Endodermal cell (in vitro differentiated cells): ENCODE data around the gene JAML. TPM values are rescaled to one million over a fixed set of nuclear protein-coding genes. Genes with fewer than 3 reads are reported as not detected.

Experiments
- DNase-seq: peaks from one replicate; pipeline ENCODE4 v3.0.0-alpha.2; 2017
- H3K27ac ChIP-seq: 2 replicates; pipeline ENCODE4 v1.5.1; 2013; ENCODE audit warnings: mild to moderate bottlenecking, low read depth, low read length, moderate library complexity
- H3K27me3 ChIP-seq: 2 replicates; pipeline ENCODE4 v1.6.1; 2013; ENCODE audit warnings: mild to moderate bottlenecking, low read length, moderate library complexity; ENCODE audit not compliant: insufficient read depth, control insufficient read depth, poor library complexity, severe bottlenecking
- H3K36me3 ChIP-seq: 2 replicates; pipeline ENCODE4 v1.7.0; 2013; ENCODE audit warnings: mild to moderate bottlenecking, low read length, moderate library complexity; ENCODE audit not compliant: control insufficient read depth, insufficient read depth
- H3K4me1 ChIP-seq: one replicate; pipeline ENCODE4 v1.7.0; 2013; ENCODE audit warnings: low read length; ENCODE audit not compliant: control insufficient read depth, insufficient read depth
- H3K4me3 ChIP-seq: 2 replicates; pipeline ENCODE4 v1.5.1; 2013; ENCODE audit warnings: mild to moderate bottlenecking, low read length, moderate library complexity
- H3K9ac ChIP-seq: 2 replicates; pipeline ENCODE4 v1.6.1; 2013; ENCODE audit warnings: mild to moderate bottlenecking, low read length, moderate library complexity; ENCODE audit not compliant: poor library complexity, severe bottlenecking; ENCODE audit errors: extremely low read depth
- H3K9me3 ChIP-seq: 2 replicates; pipeline ENCODE4 v1.6.1; 2013; ENCODE audit warnings: mild to moderate bottlenecking, low read length, moderate library complexity; ENCODE audit not compliant: control insufficient read depth
- H3K27ac Mint-ChIP-seq: 2 replicates; pipeline ENCODE4 v1.8.0; 2020; ENCODE audit warnings: mixed read lengths
- H3K27me3 Mint-ChIP-seq: 2 replicates; pipeline ENCODE4 v1.8.0; 2021; ENCODE audit warnings: mild to moderate bottlenecking, mixed read lengths; ENCODE audit not compliant: insufficient read depth
- H3K36me3 Mint-ChIP-seq: 2 replicates; pipeline ENCODE4 v1.8.0; 2020; ENCODE audit warnings: low read depth, mixed read lengths
- H3K4me1 Mint-ChIP-seq: 2 replicates; pipeline ENCODE4 v1.8.0; 2020; ENCODE audit warnings: mixed read lengths
- H3K4me3 Mint-ChIP-seq: 2 replicates; pipeline ENCODE4 v1.8.0; 2020; ENCODE audit warnings: mild to moderate bottlenecking, moderate library complexity, mixed read lengths
- H3K9me3 Mint-ChIP-seq: 2 replicates; pipeline ENCODE4 v1.8.0; 2020; ENCODE audit warnings: mild to moderate bottlenecking, mixed read lengths
- WGBS, 2 experiments: methylation state at CpG; one replicate each; pipeline versions ENCODE4 v1.1.5 to v1.1.7; 2013; ENCODE audit warnings: missing lambda C conversion rate in 2 of 2, mixed read lengths in 1 of 2; ENCODE audit not compliant: insufficient coverage in 1 of 2, insufficient read length in 1 of 2; 5-methylcytosine and 5-hydroxymethylcytosine counted together
- total RNA-seq, 2 donors: library from RNA; stranded (reverse); fragmentation: NEBNext Ultra II Directional in 1 of 2; extraction: Animal tissue kit (Norgen Biotek cat#: 25700) in 1 of 2; gene quantifications; 2 replicates in 1 of 2; 3 replicates in 1 of 2; pipeline ENCODE4 v1.2.1, GENCODE V29; 2021
- TF ChIP-seq, protein P1 (sequence below): fragments of 200-600 bp; sonication (generic); conservative IDR thresholded peaks from 2 replicates; pipeline ENCODE4 v1.5.0; 2021; ENCODE audit warnings: antibody characterized with exemption, mild to moderate bottlenecking

JAML gene
- total RNA-seq, 2 donors from 2014 or later, result 0.40 to 0.55 TPM

DNA sequence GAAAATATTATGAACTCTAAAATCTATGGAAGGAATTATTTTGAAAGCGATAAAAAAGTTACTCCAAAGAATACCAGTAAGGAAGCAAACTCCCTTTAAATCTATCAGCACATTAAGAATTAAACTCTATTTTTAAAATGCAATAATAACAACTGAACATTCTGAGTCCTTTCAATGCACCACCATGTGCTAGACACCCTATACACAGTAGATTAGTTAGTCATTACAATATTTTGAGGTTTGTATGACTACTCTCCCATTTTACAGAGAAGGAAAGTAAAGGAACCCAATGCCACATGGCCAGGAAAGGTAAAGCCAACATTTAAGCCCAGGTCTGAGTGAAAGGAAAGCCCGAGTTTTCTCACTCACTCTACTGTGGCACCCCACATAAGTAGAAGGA lies 17.7 kb downstream of the JAML start:
- Histone ChIP-seq H3K36me3 (no peaks in the 10 kb centered on the region), H3K4me3 (no peak overlapping the region), H3K27me3 (peaks cover 19% of the 10 kb centered on the region), H3K9ac (no peak overlapping the region), H3K4me1 (peaks cover 6% of the 10 kb centered on the region), H3K27ac (no peak overlapping the region), H3K9me3 (no peaks in the 10 kb centered on the region)
- TF ChIP-seq, protein P1, sequence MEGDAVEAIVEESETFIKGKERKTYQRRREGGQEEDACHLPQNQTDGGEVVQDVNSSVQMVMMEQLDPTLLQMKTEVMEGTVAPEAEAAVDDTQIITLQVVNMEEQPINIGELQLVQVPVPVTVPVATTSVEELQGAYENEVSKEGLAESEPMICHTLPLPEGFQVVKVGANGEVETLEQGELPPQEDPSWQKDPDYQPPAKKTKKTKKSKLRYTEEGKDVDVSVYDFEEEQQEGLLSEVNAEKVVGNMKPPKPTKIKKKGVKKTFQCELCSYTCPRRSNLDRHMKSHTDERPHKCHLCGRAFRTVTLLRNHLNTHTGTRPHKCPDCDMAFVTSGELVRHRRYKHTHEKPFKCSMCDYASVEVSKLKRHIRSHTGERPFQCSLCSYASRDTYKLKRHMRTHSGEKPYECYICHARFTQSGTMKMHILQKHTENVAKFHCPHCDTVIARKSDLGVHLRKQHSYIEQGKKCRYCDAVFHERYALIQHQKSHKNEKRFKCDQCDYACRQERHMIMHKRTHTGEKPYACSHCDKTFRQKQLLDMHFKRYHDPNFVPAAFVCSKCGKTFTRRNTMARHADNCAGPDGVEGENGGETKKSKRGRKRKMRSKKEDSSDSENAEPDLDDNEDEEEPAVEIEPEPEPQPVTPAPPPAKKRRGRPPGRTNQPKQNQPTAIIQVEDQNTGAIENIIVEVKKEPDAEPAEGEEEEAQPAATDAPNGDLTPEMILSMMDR, result no peak
- Mint-ChIP-seq H3K4me1 (peaks cover 22% of the 10 kb centered on the region), H3K36me3 (no peaks in the 10 kb centered on the region), H3K27me3 (peaks cover 20% of the 10 kb centered on the region), H3K9me3 (no peaks in the 10 kb centered on the region), H3K4me3 (no peak overlapping the region), H3K27ac (no peak overlapping the region)
- no peak for DNase-seq
- 71% methylated on average over 1 of the region's 2 CpGs; no CpG with 5 or more reads in 1 of the 2 experiments for WGBS, 2 experiments

DNA sequence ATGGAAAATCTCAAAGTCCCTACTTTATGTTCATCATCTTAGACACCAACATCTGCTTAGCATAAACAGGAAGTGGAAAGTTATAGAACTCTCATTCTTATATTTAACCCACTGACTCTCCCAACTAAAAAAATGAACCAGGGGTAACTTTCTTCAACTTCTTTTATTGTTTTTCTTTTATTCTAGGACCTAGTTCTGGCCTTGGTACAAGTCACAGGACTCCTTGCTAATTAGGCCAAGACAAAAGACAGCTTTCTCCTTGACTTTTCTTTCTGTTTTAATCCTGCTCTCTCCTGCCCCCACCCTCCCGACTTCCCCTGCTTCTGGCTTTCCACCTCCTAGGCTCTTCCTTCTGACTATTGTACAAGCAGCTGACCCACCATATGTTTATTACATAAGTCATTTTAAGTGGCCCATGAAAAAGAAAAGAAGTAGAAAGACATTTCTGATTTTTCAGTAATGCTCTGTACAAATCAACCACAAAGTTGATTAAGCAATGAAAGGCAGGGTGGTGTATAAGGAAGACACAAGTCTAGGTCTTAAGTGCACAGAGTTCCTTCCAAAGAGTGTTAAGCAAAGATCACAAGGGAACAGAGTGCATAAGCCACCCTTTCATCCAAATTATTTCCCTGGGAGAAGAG lies 18.3 kb downstream of the JAML start:
- no peak for DNase-seq
- Histone ChIP-seq H3K4me3 (no peak overlapping the region), H3K36me3 (no peaks in the 10 kb centered on the region), H3K27ac (no peak overlapping the region), H3K27me3 (peaks cover 25% of the 10 kb centered on the region), H3K4me1 (peaks cover 6% of the 10 kb centered on the region), H3K9ac (no peak overlapping the region), H3K9me3 (no peaks in the 10 kb centered on the region)
- Mint-ChIP-seq H3K36me3 (no peaks in the 10 kb centered on the region), H3K4me1 (peaks cover 16% of the 10 kb centered on the region), H3K27me3 (peaks cover 20% of the 10 kb centered on the region), H3K4me3 (no peak overlapping the region), H3K27ac (no peak overlapping the region), H3K9me3 (no peaks in the 10 kb centered on the region)
- TF ChIP-seq, protein P1, result no peak
- WGBS, 2 experiments, result 60 to 64% methylated on average over 1 of the region's 1 CpG

DNA sequence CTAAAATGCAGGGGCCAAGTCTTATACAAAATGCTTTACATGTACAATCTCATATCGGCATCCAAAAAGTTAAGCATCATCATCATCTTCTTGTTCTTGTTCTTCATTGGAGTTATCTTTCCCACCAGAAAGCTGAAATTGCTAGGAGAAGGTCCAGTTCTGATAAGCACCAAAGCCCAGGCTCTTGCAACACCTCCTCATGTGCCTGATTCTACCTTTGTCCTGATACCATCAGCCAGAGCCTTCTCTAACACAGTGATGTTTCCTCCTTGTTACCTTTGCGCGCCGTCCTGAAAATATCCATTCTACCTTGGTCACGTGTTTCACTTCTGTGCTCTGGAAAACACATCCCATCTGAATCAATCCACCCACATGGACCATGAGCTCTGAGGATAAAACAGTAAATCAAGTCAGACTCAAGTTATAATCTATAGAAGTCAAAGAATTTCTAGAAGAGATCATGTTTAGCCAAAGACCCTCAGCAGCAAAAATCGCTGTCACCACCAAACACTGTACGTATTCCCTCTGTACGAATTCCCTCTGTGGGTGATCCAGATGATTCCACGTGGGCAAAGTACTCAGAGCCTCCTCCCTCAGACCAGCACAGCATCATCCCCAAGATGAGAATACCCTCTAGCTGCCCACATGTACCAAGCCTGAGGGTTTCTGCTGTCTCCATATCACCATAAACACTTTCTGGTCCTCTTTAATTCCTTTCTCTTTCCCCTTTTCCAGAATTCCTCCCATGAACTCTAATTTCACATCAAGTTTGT lies 19.0 kb downstream of the JAML start:
- no peaks in the 10 kb centered on the region for H3K9me3 Mint-ChIP-seq
- Histone ChIP-seq H3K36me3 (no peaks in the 10 kb centered on the region), H3K4me1 (peaks cover 6% of the 10 kb centered on the region), H3K9me3 (no peaks in the 10 kb centered on the region), H3K9ac (no peak overlapping the region), H3K27ac (no peak overlapping the region), H3K4me3 (no peak overlapping the region), H3K27me3 (peaks cover 31% of the 10 kb centered on the region)
- peaks cover 20% of the 10 kb centered on the region for H3K27me3 Mint-ChIP-seq
- DNase-seq, result no peak
- no peaks in the 10 kb centered on the region for H3K36me3 Mint-ChIP-seq
- TF ChIP-seq, protein P1, result no peak
- H3K27ac Mint-ChIP-seq, result no peak overlapping the region
- H3K4me1 Mint-ChIP-seq, result peaks cover 10% of the 10 kb centered on the region
- 91 to 95% methylated on average over 9 of the region's 9 CpGs for WGBS, 2 experiments
- no peak overlapping the region for H3K4me3 Mint-ChIP-seq
